Adrenal gland (tissue), 12 donors: ENCODE data around the gene ZNF618. TPM values are rescaled to one million over a fixed set of nuclear protein-coding genes. Genes with fewer than 3 reads are reported as not detected.

ENCODE experiments used
- DNase-seq, 7 donors: peaks; one replicate each; pipeline ENCODE4 v3.0.0-alpha.2; 2019 to 2020
- H3K27ac ChIP-seq, 5 donors: fragments of 200-600 bp; sonication (generic) in 4 of 5; 1 replicate in 3 of 5; 2 replicates in 2 of 5; pipeline versions ENCODE4 v1.5.1 to v1.8.0; 2016 to 2020; ENCODE audit warnings: mild to moderate bottlenecking in 1 of 5
- H3K27me3 ChIP-seq: fragments of 200-600 bp; 2 replicates; pipeline ENCODE4 v1.8.0; 2021
- H3K36me3 ChIP-seq, 2 donors: fragments of 200-600 bp; replicated peaks in 1 of 2; 1 replicate in 1 of 2; 2 replicates in 1 of 2; pipeline versions ENCODE4 v1.5.1 to v1.8.0; 2018 to 2022
- H3K4me1 ChIP-seq, 2 donors: fragments of 200-600 bp; replicated peaks in 1 of 2; 1 replicate in 1 of 2; 2 replicates in 1 of 2; pipeline versions ENCODE4 v1.5.1 to v1.8.0; 2018 to 2021
- H3K4me3 ChIP-seq, 4 donors: fragments of 200-600 bp; sonication (generic) in 3 of 4; one replicate each; pipeline ENCODE4 v1.5.1; 2016 to 2018
- H3K9me3 ChIP-seq, 3 donors: fragments of 200-600 bp; sonication (generic) in 1 of 3; replicated peaks in 1 of 3; 1 replicate in 2 of 3; 2 replicates in 1 of 3; pipeline versions ENCODE4 v1.5.1 to v1.8.0; 2016 to 2021
- POLR2A ChIP-seq, 2 donors: fragments of 450-650 bp; IDR thresholded peaks; one replicate each; pipeline ENCODE4 v1.6.1; 2017; ENCODE audit warnings: antibody characterized with exemption in 2 of 2, mild to moderate bottlenecking in 2 of 2, moderate library complexity in 1 of 2
- WGBS, 4 donors: extraction: QIAGEN DNeasy Blood & Tissue Kit in 2 of 4; methylation state at CpG; one replicate each; pipeline versions ENCODE4 v1.1.5 to v1.1.7; 2013 to 2017; 5-methylcytosine and 5-hydroxymethylcytosine counted together
- intact Hi-C, 2 donors: fragments of 100-400 bp; cut with DNase I; formaldehyde crosslinking; loops; one replicate each; pipeline versions ENCODE4 v1.14.1 to v1.15.0; 2022 to 2023
- polyA plus RNA-seq, 3 donors: library from polyadenylated mRNA; stranded (reverse); fragments of 200-250 nt in 2 of 3; fragments of 350-450 nt in 1 of 3; fragmentation: Illumina TruSeq in 1 of 3; extraction: RNeasy Lipid Tissue Mini Kit (QIAGEN cat#74804) in 1 of 3; gene quantifications; one replicate each; pipeline ENCODE4 v1.2.3, GENCODE V29; 2013 to 2014
- total RNA-seq, 9 donors: library from RNA; depleted of rRNA in 4 of 9; stranded (reverse); fragments of >200 nt in 4 of 9; fragments of 120-200 nt in 1 of 9; fragmentation: NEBNext Ultra II Directional in 1 of 9; extraction: Animal tissue kit (Norgen Biotek cat#: 25700) in 1 of 9; gene quantifications; one replicate each; pipeline versions ENCODE4 v1.1.0 to v1.2.4, GENCODE V29; 2013 to 2023
- TF ChIP-seq, protein P1 (sequence below), 6 experiments: fragments of 450-650 bp in 4 of 6; fragments of 200-600 bp in 2 of 6; sonication (generic) in 1 of 6; IDR thresholded peaks; 1 replicate in 5 of 6; 2 replicates in 1 of 6; pipeline versions ENCODE4 v1.5.1 to v1.8.0; 2016 to 2021; ENCODE audit warnings: antibody characterized with exemption in 6 of 6, mild to moderate bottlenecking in 2 of 6, moderate library complexity in 1 of 6
- donor health status: healthy with polysubstance abuse.
- donor health status: Bipolar disorder and iron deficiency.
- donor health status: DM: yes; HTN: yes; CAD: no.
- donor health status: DM: no; HTN: no; CAD: no.
- donor health status: DM: no; HTN: no; CAD: no.
- donor health status: DM: yes; HTN: yes; CAD: no.

ZNF618 gene
- total and polyA plus RNA-seq, 12 donors: 4.5 to 21.3 (median 9.9) TPM

GRCh38 chr9:114035845-114036801 lies 160.0 kb downstream of the ZNF618 start:
- Histone ChIP-seq H3K36me3 (peaks cover 0 to 50% of the 10 kb centered on the region in 2 donors), H3K9me3 (no peaks in the 10 kb centered on the region), H3K27me3 (no peaks in the 10 kb centered on the region), H3K27ac (no peak overlapping the region), H3K4me3 (no peak overlapping the region), H3K4me1 (no peaks in the 10 kb centered on the region)
- no peak for TF ChIP-seq POLR2A (IDR thresholded peaks at IDR 0.05)
- TF ChIP-seq, protein P1, sequence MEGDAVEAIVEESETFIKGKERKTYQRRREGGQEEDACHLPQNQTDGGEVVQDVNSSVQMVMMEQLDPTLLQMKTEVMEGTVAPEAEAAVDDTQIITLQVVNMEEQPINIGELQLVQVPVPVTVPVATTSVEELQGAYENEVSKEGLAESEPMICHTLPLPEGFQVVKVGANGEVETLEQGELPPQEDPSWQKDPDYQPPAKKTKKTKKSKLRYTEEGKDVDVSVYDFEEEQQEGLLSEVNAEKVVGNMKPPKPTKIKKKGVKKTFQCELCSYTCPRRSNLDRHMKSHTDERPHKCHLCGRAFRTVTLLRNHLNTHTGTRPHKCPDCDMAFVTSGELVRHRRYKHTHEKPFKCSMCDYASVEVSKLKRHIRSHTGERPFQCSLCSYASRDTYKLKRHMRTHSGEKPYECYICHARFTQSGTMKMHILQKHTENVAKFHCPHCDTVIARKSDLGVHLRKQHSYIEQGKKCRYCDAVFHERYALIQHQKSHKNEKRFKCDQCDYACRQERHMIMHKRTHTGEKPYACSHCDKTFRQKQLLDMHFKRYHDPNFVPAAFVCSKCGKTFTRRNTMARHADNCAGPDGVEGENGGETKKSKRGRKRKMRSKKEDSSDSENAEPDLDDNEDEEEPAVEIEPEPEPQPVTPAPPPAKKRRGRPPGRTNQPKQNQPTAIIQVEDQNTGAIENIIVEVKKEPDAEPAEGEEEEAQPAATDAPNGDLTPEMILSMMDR (IDR thresholded peaks at IDR 0.05): no peak
- peak in 3 of 7 donors; percentile 5 to 45 (median 9) for DNase-seq
- WGBS, 4 donors: 90 to 96% (median 95%) methylated on average over 16 to 18 of the region's 18 CpGs
- intact Hi-C loops: no loop called here

GRCh38 chr9:114037249-114037648 lies 161.1 kb downstream of the ZNF618 start:
- 83 to 91% (median 85%) methylated on average over 5 of the region's 5 CpGs for WGBS, 4 donors
- DNase-seq: peak in 1 of 7 donors; percentile 11
- TF ChIP-seq, protein P1 (IDR thresholded peaks at IDR 0.05): no peak
- TF ChIP-seq POLR2A (IDR thresholded peaks at IDR 0.05): no peak
- Histone ChIP-seq H3K27ac (no peak overlapping the region), H3K36me3 (peaks cover 0 to 46% of the 10 kb centered on the region in 2 donors), H3K4me3 (no peak overlapping the region), H3K9me3 (no peaks in the 10 kb centered on the region), H3K27me3 (no peaks in the 10 kb centered on the region), H3K4me1 (no peaks in the 10 kb centered on the region)
- intact Hi-C loops: no loop called here

DNA sequence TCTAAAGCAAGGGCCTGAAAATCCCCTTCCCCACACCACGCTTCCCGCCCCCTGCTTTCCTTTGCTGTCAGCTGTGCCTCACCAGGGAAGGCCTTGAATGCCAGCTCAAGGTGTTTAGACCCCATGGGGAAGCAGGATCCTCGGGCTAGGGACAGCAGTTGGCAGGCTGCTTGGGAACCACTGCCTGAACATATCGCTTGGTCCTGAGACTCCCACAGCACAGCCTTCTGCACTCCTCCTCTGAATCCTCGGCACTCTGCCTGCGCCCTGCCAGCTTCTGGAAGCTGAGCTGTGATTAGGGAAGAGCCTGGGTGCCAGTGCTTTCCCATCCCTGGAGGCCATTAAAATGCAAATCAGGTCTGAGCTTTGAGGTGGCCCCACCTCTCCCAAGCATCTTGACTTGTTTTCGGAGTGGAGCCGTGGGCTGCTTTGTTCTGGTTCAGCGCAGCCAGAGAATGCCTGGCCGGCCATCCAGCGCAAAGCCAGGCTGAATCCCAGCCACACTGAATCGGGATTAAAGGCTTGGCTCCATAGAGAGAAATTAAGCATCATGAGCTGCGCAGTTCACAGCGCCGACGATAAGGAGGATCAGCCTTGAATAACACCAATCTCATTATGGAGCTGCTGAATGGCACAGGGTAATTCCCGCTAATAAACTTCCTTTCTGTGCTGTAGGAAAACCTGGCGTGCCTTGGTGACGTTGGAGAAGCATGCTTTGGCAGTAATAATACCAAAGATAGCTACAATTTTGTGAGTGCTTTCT lies 162.0 kb downstream of the ZNF618 start:
- intact Hi-C loops: no loop called here
- no peaks in the 10 kb centered on the region for H3K9me3 ChIP-seq
- no peak overlapping the region for H3K27ac ChIP-seq
- no peaks in the 10 kb centered on the region for H3K4me1 ChIP-seq
- no peaks in the 10 kb centered on the region for H3K27me3 ChIP-seq
- 84 to 92% (median 88%) methylated on average over 11 to 19 of the region's 19 CpGs for WGBS, 4 donors
- no peak for TF ChIP-seq POLR2A (IDR thresholded peaks at IDR 0.05)
- TF ChIP-seq, protein P1 (IDR thresholded peaks at IDR 0.05): no peak
- no peak overlapping the region for H3K4me3 ChIP-seq
- DNase-seq: peak in 3 of 7 donors; percentile 7 to 43 (median 12)
- H3K36me3 ChIP-seq: peaks cover 0 to 38% of the 10 kb centered on the region in 2 donors

DNA sequence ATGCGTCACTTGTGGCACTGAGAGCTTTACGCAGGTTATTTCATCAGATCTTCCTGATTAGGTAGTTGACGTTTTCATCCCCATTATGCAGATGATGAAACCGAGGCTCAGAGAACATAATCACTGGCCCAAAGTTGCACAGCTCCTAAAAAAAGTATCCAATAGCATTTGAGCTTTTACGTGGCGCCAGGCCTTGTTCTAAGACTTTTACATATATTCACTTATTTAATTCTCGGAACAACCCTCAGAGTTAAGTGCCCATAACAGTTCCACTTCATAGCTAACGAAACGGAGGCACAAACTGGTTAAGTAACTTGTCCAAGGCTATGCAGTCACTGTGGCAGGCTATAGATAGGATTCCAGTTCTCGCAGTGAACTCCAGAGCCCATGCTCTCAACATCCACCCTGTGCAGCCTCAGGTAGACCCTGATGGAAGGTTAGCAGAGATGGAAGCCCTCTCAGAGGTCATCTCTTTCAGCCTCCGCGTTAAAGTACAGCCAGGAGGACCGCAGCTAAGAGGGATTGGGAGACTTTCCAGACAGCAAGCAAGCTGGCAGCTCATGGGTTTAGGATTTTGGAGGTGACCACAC lies 162.7 kb downstream of the ZNF618 start:
- Histone ChIP-seq H3K27me3 (no peaks in the 10 kb centered on the region), H3K9me3 (no peaks in the 10 kb centered on the region), H3K4me3 (no peak overlapping the region), H3K36me3 (peaks cover 0 to 38% of the 10 kb centered on the region in 2 donors), H3K4me1 (no peaks in the 10 kb centered on the region), H3K27ac (no peak overlapping the region)
- intact Hi-C loops: no loop called here
- 92 to 97% (median 95%) methylated on average over 13 of the region's 13 CpGs for WGBS, 4 donors
- DNase-seq: peak in 2 of 7 donors; percentile 13 to 15
- no peak for TF ChIP-seq POLR2A (IDR thresholded peaks at IDR 0.05)
- TF ChIP-seq, protein P1 (IDR thresholded peaks at IDR 0.05): no peak
